Stimulated activated CD4-positive, alpha-beta T cell treated with anti-CD3 and anti-CD28 coated beads, Interleukin-2, amount 100 ng/mL, for 24 hours (primary cell): ENCODE results near the gene TCFL5.
"Not testable (repeated sequence)": the region's sequence is repeated elsewhere in the genome, so short reads cannot be mapped to it uniquely, and the experiment has no call there.

Experiments
- DNase-seq, 2 donors: peaks; one replicate each; pipeline ENCODE4 v3.0.0-alpha.2; 2020

The TCFL5 gene

DNA sequence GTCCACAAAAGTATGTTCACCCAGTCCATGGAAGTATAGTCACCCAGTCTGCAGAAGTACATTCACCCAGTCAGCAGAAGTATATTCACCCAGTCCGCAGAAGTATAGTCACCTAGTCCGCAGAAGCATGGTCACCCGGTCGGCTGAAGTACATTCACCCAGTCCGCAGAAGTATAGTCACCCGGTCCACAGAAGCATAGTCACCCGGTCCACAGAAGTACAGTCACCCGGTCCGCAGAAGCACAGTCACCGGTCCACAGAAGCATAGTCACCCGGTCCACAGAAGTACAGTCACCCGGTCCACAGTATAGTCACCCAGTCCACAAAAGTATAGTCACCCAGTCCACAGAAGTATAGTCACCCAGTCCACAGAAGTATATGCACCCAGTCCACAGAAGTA lies 8.8 kb downstream of the TCFL5 start:
- no peak for DNase-seq

DNA sequence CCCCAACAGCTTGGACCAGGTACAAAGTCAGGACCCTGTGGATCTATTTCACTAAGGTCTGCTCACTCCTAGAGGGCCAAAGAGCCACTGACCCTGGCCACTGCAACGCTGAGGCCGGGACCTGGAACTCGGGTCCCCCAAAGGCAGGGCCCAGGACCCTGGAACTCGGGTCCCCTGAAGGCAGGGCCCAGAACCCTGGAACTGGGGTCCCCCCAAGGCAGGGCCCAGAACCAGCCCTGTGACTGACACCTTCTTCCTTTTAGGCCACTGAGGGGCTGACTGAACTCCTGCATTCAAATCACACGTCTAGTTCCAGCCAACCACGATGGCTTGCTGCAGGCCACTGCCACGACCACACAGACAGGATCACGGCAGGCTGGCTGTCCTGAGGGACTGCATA lies 9.4 kb downstream of the TCFL5 start:
- DNase-seq, result no peak

GRCh38 chr20:62850333-62850974 lies 11.2 kb downstream of the TCFL5 start:
- no peak for DNase-seq

GRCh38 chr20:62849431-62849830 lies 12.2 kb downstream of the TCFL5 start:
- DNase-seq, result no peak

- DNase-seq, result not testable (repeated sequence)
Measured at GRCh38 chr20:62848917-62849316, 12.7 kb downstream of the TCFL5 start.

GRCh38 chr20:62846166-62846890 lies 15.3 kb downstream of the TCFL5 start:
- no peak for DNase-seq

DNA sequence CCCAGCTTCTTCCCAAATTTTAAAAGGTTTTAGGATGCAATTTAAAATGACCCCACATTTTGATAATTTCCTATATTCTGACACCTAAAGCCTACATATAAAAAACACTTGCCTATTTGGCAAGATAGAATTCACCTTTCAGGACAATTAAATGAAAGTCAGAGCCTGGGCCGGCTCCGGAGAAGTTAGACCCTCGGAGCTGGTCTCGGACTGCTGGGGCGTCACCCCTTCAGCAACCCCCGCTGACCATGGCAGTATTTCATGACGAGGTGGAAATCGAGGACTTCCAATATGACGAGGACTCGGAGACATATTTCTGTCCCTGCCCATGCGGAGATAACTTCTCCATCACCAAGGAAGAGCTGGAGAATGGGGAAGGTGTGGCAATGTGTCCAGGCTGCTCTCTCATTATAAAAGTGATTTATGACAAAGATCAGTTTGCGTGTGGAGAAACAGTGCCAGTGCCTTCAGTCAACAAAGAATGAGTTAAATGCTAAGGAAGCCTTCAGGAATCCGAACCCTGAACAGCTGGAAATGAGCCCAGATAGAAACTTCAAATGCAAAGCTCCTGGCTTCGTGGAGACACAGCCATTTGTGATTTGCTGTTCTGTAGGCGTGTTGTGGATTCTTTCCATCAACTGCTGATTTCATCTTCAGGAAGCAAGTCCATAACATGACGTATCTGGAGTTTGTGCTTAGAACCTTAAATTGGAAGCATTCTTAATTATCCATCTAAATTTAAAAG lies 16.0 kb downstream of the TCFL5 start:
- DNase-seq, result no peak

- DNase-seq, result no peak
Measured at GRCh38 chr20:62844182-62844581, 17.4 kb downstream of the TCFL5 start.

DNA sequence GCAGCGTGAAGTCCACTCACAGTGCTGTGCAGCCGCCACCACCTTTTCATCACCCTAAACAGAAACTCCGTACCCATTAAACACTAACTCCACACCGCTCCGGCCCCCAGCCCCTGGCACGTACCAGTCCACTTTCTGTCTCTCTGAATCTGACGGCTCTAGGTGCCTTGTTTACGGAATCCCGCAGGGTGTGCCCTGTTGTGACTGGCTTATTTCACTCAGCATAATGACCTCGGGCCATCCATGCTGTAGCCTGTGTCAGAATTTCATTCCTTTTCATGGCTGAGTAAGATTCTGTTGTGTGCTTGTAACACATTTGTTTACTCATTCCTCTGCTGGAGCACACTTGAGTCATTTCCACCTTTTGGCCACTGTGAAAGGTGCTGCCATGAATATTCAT lies 18.0 kb downstream of the TCFL5 start:
- no peak for DNase-seq

- DNase-seq, result no peak
Measured at GRCh38 chr20:62841705-62842212, 19.9 kb downstream of the TCFL5 start.

- DNase-seq, result no peak
Measured at GRCh38 chr20:62840244-62841197, 21.1 kb downstream of the TCFL5 start.

DNA sequence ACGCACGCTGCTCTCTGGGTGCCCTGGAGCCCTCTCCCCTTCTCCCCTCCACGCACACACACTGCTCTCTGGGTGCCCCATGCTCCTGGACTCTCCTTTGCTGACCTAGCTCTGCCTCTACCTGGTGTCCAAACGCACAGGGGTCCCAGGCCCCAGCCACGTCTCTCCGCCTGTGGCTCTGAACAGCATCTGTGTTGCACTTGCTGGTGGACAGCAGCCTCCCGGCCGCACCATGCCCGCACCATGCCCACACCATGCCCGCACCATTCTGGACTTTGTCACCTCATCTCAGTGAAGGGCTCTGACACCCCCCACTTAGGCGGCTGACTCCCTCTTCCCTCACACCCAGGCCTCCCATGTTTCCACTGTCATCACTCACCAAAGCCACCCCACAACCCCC lies 21.8 kb downstream of the TCFL5 start:
- no peak for DNase-seq

DNA sequence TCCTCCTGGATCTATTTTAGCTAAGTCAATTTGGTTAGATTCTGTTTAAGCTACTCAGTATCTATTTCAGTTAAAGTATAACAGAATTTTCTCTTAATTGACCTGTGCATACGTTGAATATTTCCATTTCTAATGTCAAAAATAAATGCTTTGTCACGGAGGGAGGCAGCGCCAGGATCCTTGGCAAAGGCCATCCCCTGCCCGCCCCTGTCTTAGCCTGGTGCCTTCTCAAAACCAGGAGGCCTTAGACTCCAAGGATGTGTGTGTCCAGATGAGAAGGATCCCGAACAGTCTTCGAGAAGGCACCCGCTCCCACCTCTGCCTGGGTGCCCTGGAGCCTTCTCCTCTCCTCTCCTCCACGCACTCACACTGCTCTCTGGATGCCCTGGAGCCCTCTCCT lies 22.4 kb downstream of the TCFL5 start:
- DNase-seq, result no peak

GRCh38 chr20:62838128-62838891 lies 23.3 kb downstream of the TCFL5 start:
- DNase-seq, result no peak

DNA sequence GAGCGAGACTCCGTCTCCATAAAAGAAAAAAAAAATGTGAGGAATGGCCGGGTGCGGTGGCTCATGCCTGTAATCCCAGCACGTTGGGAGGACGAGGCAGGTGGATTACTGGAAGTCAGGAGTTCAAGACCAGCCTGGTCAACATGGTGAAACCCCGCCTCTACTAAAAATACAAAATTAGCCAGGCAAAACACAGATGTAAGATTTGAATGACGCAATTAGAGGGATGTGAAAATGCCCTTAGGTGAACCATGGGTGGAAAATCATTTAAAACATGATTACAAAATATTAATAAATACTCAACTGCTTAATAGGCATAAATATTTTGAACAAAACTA lies 23.9 kb downstream of the TCFL5 start:
- no peak for DNase-seq

- DNase-seq, result no peak
Measured at GRCh38 chr20:62836967-62837490, 24.6 kb downstream of the TCFL5 start.

DNA sequence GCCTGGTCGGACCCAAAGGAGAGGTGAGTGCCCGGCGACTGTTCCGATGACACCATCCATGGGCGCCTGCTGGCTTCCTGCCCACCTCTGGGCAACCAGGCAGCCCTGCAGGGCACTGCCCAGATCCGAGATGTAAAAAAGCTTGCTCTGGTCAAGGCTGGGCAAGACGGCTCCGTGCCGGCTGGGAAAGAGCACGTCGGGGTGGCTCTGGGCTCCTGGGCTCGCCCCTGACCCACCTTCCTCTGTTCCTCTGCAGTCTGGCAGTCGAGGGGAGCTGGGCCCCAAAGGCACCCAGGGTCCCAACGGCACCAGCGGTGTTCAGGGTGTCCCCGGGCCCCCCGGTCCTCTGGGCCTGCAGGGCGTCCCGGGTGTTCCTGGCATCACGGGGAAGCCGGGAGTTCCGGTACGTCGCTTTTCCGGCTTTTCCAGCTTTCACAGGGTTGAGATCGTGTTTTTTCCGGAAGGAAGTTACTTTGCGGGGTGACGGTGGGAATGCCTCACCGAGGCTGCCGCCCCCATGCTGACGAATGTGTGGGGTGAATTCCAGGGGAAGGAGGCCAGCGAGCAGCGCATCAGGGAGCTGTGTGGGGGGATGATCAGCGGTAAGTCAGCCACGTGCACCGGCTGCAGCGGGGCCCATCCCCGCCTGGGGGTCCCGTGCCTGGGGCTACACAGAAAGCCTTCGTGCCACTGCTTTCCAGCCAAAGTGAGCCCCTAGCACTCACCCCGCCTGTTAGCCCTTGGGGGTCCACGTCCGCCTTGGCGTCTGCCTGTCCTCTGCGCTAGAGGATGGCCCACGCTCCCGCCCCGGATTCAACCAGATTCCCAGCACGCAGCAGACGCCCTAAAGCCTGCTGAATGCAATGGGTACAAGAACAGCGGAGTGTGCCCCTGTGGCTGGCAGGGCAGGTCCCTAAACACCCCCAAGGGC lies 25.4 kb downstream of the TCFL5 start:
- DNase-seq, result no peak

- DNase-seq, result no peak
Measured at GRCh38 chr20:62834967-62835730, 26.5 kb downstream of the TCFL5 start.

- DNase-seq, result no peak
Measured at GRCh38 chr20:62832951-62833391, 28.7 kb downstream of the TCFL5 start.
